HG03097 (cell line): ENCODE measurements around the gene PAK6.

Experiments
- ATAC-seq: cut with Tn5 transposase; IDR thresholded peaks from one replicate; pipeline ENCODE4 v1.9.1; 2021; ENCODE audit not compliant: unreplicated experiment, low FRiP score

PAK6 gene

GRCh38 chr15:40306371-40306770 lies 67.5 kb downstream of the PAK6 start:
- no peak for ATAC-seq

GRCh38 chr15:40306908-40307307 lies 68.0 kb downstream of the PAK6 start:
- no peak for ATAC-seq

- peak; percentile 43 for ATAC-seq
These were observed 68.8 kb downstream of the PAK6 start, which contains the start of gene PLCB2 for GRCh38 chr15:40307421-40308211. PLCB2 (minus strand) TSS chr15:40307935; CDS start chr15:40307672, 263 bp downstream.

GRCh38 chr15:40309344-40309862 lies 70.5 kb downstream of the PAK6 start:
- ATAC-seq, result no peak

GRCh38 chr15:40310001-40310959 lies 71.4 kb downstream of the PAK6 start:
- ATAC-seq, result no peak

GRCh38 chr15:40310993-40311392 lies 72.1 kb downstream of the PAK6 start:
- no peak for ATAC-seq

- no peak for ATAC-seq
These were observed 73.7 kb downstream of the PAK6 start for GRCh38 chr15:40312370-40313158.

GRCh38 chr15:40313531-40314398 lies 74.9 kb downstream of the PAK6 start:
- ATAC-seq, result no peak

GRCh38 chr15:40314723-40315276 lies 75.9 kb downstream of the PAK6 start:
- no peak for ATAC-seq

GRCh38 chr15:40316931-40317330 lies 78.1 kb downstream of the PAK6 start:
- no peak for ATAC-seq

- no peak for ATAC-seq
These were observed 78.7 kb downstream of the PAK6 start for GRCh38 chr15:40317580-40317979.

- ATAC-seq, result no peak
These were observed 81.5 kb downstream of the PAK6 start for GRCh38 chr15:40320409-40320808.

- ATAC-seq, result no peak
These were observed 82.1 kb downstream of the PAK6 start for GRCh38 chr15:40320931-40321371.

- ATAC-seq, result no peak
These were observed 83.8 kb downstream of the PAK6 start for GRCh38 chr15:40322531-40323238.

GRCh38 chr15:40323239-40323952 lies 84.5 kb downstream of the PAK6 start, which contains the start of gene INAFM2:
INAFM2 (plus strand) TSS chr15:40323692; CDS start chr15:40324056, 364 bp downstream.
- peak; percentile 88 for ATAC-seq

- peak; percentile 5 for ATAC-seq
These were observed 85.4 kb downstream of the PAK6 start for GRCh38 chr15:40323953-40324937.
